Endodermal cell (in vitro differentiated cells): ENCODE measurements around the gene MINDY1. TPM values are rescaled to one million over a fixed set of nuclear protein-coding genes. Genes with fewer than 3 reads are reported as not detected.

Experiments used
- DNase-seq: peaks from one replicate; pipeline ENCODE4 v3.0.0-alpha.2; 2017
- H3K27ac ChIP-seq: 2 replicates; pipeline ENCODE4 v1.5.1; 2013; ENCODE audit warnings: mild to moderate bottlenecking, low read depth, low read length, moderate library complexity
- H3K27me3 ChIP-seq: 2 replicates; pipeline ENCODE4 v1.6.1; 2013; ENCODE audit warnings: mild to moderate bottlenecking, low read length, moderate library complexity; ENCODE audit not compliant: insufficient read depth, control insufficient read depth, poor library complexity, severe bottlenecking
- H3K36me3 ChIP-seq: 2 replicates; pipeline ENCODE4 v1.7.0; 2013; ENCODE audit warnings: mild to moderate bottlenecking, low read length, moderate library complexity; ENCODE audit not compliant: control insufficient read depth, insufficient read depth
- H3K4me1 ChIP-seq: one replicate; pipeline ENCODE4 v1.7.0; 2013; ENCODE audit warnings: low read length; ENCODE audit not compliant: control insufficient read depth, insufficient read depth
- H3K4me3 ChIP-seq: 2 replicates; pipeline ENCODE4 v1.5.1; 2013; ENCODE audit warnings: mild to moderate bottlenecking, low read length, moderate library complexity
- H3K9ac ChIP-seq: 2 replicates; pipeline ENCODE4 v1.6.1; 2013; ENCODE audit warnings: mild to moderate bottlenecking, low read length, moderate library complexity; ENCODE audit not compliant: poor library complexity, severe bottlenecking; ENCODE audit errors: extremely low read depth
- H3K9me3 ChIP-seq: 2 replicates; pipeline ENCODE4 v1.6.1; 2013; ENCODE audit warnings: mild to moderate bottlenecking, low read length, moderate library complexity; ENCODE audit not compliant: control insufficient read depth
- H3K27ac Mint-ChIP-seq: 2 replicates; pipeline ENCODE4 v1.8.0; 2020; ENCODE audit warnings: mixed read lengths
- H3K27me3 Mint-ChIP-seq: 2 replicates; pipeline ENCODE4 v1.8.0; 2021; ENCODE audit warnings: mild to moderate bottlenecking, mixed read lengths; ENCODE audit not compliant: insufficient read depth
- H3K36me3 Mint-ChIP-seq: 2 replicates; pipeline ENCODE4 v1.8.0; 2020; ENCODE audit warnings: low read depth, mixed read lengths
- H3K4me1 Mint-ChIP-seq: 2 replicates; pipeline ENCODE4 v1.8.0; 2020; ENCODE audit warnings: mixed read lengths
- H3K4me3 Mint-ChIP-seq: 2 replicates; pipeline ENCODE4 v1.8.0; 2020; ENCODE audit warnings: mild to moderate bottlenecking, moderate library complexity, mixed read lengths
- H3K9me3 Mint-ChIP-seq: 2 replicates; pipeline ENCODE4 v1.8.0; 2020; ENCODE audit warnings: mild to moderate bottlenecking, mixed read lengths
- WGBS, 2 experiments: methylation state at CpG; one replicate each; pipeline versions ENCODE4 v1.1.5 to v1.1.7; 2013; ENCODE audit warnings: missing lambda C conversion rate in 2 of 2, mixed read lengths in 1 of 2; ENCODE audit not compliant: insufficient coverage in 1 of 2, insufficient read length in 1 of 2; 5-methylcytosine and 5-hydroxymethylcytosine counted together
- total RNA-seq, 2 donors: library from RNA; stranded (reverse); fragmentation: NEBNext Ultra II Directional in 1 of 2; extraction: Animal tissue kit (Norgen Biotek cat#: 25700) in 1 of 2; gene quantifications; 2 replicates in 1 of 2; 3 replicates in 1 of 2; pipeline ENCODE4 v1.2.1, GENCODE V29; 2021
- TF ChIP-seq, protein P1 (sequence below): fragments of 200-600 bp; sonication (generic); conservative IDR thresholded peaks from 2 replicates; pipeline ENCODE4 v1.5.0; 2021; ENCODE audit warnings: antibody characterized with exemption, mild to moderate bottlenecking

MINDY1 gene
- total RNA-seq, 2 donors from 2014 or later: 8.6 to 10.8 TPM

DNA sequence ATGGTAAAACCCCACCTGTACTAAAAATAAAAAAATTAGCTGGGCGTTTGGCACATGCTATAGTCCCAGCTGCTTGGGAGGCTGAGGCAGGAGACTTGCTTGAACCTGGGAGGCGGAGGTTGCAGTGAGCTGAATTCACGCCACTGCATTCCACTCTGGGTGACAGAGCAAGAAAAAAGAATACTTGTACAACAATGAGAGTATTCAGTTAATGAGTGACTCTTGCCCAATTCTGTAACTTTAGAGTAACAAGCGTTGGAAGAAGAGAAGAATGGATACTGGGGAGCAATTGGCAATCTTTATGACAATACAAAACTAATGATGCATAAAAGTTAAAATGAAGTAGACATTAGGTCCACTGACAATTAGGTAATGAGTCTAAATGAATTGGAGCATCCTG, 14.1 kb downstream of the MINDY1 start:
- H3K9ac ChIP-seq: no peak overlapping the region
- H3K9me3 Mint-ChIP-seq: no peaks in the 10 kb centered on the region
- no peaks in the 10 kb centered on the region for H3K36me3 Mint-ChIP-seq
- H3K9me3 ChIP-seq: no peaks in the 10 kb centered on the region
- no peaks in the 10 kb centered on the region for H3K36me3 ChIP-seq
- H3K27ac ChIP-seq: no peak overlapping the region
- 90 to 100% methylated on average over 3 to 4 of the region's 4 CpGs for WGBS, 2 experiments
- no peak for DNase-seq
- no peak overlapping the region for H3K27ac Mint-ChIP-seq
- H3K27me3 ChIP-seq: no peaks in the 10 kb centered on the region
- H3K4me1 ChIP-seq: peaks cover 2% of the 10 kb centered on the region
- no peak overlapping the region for H3K4me3 ChIP-seq
- H3K27me3 Mint-ChIP-seq: no peaks in the 10 kb centered on the region
- no peak overlapping the region for H3K4me3 Mint-ChIP-seq
- TF ChIP-seq, protein P1, sequence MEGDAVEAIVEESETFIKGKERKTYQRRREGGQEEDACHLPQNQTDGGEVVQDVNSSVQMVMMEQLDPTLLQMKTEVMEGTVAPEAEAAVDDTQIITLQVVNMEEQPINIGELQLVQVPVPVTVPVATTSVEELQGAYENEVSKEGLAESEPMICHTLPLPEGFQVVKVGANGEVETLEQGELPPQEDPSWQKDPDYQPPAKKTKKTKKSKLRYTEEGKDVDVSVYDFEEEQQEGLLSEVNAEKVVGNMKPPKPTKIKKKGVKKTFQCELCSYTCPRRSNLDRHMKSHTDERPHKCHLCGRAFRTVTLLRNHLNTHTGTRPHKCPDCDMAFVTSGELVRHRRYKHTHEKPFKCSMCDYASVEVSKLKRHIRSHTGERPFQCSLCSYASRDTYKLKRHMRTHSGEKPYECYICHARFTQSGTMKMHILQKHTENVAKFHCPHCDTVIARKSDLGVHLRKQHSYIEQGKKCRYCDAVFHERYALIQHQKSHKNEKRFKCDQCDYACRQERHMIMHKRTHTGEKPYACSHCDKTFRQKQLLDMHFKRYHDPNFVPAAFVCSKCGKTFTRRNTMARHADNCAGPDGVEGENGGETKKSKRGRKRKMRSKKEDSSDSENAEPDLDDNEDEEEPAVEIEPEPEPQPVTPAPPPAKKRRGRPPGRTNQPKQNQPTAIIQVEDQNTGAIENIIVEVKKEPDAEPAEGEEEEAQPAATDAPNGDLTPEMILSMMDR: no peak
- peaks cover 6% of the 10 kb centered on the region for H3K4me1 Mint-ChIP-seq

DNA sequence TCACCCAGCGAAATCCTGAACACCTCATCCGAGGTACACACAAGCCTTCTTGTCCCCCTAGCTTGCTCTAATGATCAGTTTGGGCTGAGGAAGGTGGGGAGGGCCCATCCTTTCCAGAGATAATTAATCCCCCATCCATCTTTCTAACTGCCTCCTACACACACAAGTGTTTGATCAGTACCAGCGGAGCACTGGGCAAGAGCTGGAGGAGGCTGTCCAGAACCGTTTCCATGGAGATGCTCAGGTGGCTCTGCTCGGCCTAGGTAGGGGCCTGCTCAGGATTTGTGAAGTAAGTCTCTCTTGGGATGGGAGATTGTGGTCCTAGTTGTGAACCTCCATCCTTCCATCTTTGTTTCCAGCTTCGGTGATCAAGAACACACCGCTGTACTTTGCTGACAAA, 18.8 kb downstream of the MINDY1 start:
- no peak overlapping the region for H3K4me3 Mint-ChIP-seq
- Histone ChIP-seq H3K36me3 (no peaks in the 10 kb centered on the region), H3K9me3 (no peaks in the 10 kb centered on the region), H3K4me3 (no peak overlapping the region), H3K27me3 (no peaks in the 10 kb centered on the region), H3K27ac (no peak overlapping the region), H3K9ac (no peak overlapping the region), H3K4me1 (no peaks in the 10 kb centered on the region)
- no peaks in the 10 kb centered on the region for H3K36me3 Mint-ChIP-seq
- TF ChIP-seq, protein P1: no peak
- H3K27me3 Mint-ChIP-seq: no peaks in the 10 kb centered on the region
- H3K27ac Mint-ChIP-seq: no peak overlapping the region
- 80 to 90% methylated on average over 2 to 7 of the region's 7 CpGs for WGBS, 2 experiments
- peaks cover 7% of the 10 kb centered on the region for H3K4me1 Mint-ChIP-seq
- no peak for DNase-seq
- H3K9me3 Mint-ChIP-seq: no peaks in the 10 kb centered on the region

DNA sequence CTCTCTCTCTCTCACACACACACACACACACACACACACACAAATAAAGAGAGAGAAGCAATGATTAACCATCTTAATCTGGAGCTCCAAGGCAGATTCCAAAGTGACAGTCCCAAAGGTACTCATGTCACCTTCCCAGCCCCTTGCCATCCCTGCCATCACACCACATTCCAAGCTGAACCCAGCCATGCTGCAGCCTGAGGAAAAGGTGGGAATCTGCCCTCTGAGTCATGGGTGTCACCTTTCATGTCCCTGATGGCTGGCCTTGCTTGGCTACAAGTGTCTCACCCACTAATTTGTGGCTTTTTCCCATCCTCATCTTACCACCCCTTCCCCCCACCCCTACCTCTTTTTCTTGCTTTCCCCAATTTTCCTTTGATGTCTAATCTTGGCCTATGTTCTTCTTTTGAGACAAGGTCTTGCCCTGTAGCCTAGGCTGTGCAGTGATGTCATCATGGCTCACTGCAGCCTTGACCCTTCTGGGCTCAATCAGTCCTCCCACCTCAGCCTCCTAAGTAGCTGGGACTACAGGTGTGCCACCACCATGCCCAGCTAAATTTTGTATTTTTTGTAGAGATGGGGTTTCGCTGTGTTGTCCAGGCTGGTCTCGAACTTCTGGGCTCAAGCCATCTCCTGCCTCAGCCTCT, 21.4 kb downstream of the MINDY1 start:
- H3K9ac ChIP-seq: no peak overlapping the region
- H3K4me3 ChIP-seq: no peak overlapping the region
- H3K27ac Mint-ChIP-seq: no peak overlapping the region
- H3K27me3 ChIP-seq: no peaks in the 10 kb centered on the region
- peaks cover 23% of the 10 kb centered on the region for H3K4me1 Mint-ChIP-seq
- peaks cover 8% of the 10 kb centered on the region for H3K4me1 ChIP-seq
- no peaks in the 10 kb centered on the region for H3K27me3 Mint-ChIP-seq
- WGBS, 2 experiments: 88 to 100% methylated on average over 2 of the region's 2 CpGs
- H3K36me3 ChIP-seq: no peaks in the 10 kb centered on the region
- H3K9me3 Mint-ChIP-seq: no peaks in the 10 kb centered on the region
- no peak overlapping the region for H3K4me3 Mint-ChIP-seq
- peak; percentile 66 for DNase-seq
- TF ChIP-seq, protein P1: no peak
- no peak overlapping the region for H3K27ac ChIP-seq
- H3K9me3 ChIP-seq: no peaks in the 10 kb centered on the region
- no peaks in the 10 kb centered on the region for H3K36me3 Mint-ChIP-seq
